Medulla oblongata (tissue), 1 donor: Measurements from ENCODE around the gene TNFRSF12A.
A peak's percentile ranks its signal among the peaks of the same experiment; 100 is the strongest.

Experiments
- DNase-seq: peaks from one replicate; pipeline ENCODE4 v3.0.0-alpha.2; 2015; ENCODE audit errors: extremely low spot score

TNFRSF12A gene

DNA sequence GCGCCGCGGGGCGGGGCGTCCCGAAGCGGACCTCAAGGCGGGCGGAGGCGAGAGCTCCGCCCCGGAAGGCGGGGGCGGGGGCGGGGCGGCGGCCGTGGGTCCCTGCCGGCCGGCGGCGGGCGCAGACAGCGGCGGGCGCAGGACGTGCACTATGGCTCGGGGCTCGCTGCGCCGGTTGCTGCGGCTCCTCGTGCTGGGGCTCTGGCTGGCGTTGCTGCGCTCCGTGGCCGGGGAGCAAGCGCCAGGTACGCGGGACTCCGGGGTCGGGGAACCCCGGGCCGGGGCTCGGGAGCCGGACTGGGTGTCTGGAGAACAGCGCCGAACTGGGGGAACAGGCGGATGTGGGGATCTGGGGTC lies at the start of gene TNFRSF12A:
Gene TNFRSF12A, plus strand, starts transcription at position 122 of the 357 bp plus-strand sequence. Its CDS starts 30 bp downstream, at position 152.
- DNase-seq = peak; percentile 66

- DNase-seq = no peak
These were observed 49.6 kb upstream of the TNFRSF12A start for GRCh38 chr16:2970563-2970962.

DNA sequence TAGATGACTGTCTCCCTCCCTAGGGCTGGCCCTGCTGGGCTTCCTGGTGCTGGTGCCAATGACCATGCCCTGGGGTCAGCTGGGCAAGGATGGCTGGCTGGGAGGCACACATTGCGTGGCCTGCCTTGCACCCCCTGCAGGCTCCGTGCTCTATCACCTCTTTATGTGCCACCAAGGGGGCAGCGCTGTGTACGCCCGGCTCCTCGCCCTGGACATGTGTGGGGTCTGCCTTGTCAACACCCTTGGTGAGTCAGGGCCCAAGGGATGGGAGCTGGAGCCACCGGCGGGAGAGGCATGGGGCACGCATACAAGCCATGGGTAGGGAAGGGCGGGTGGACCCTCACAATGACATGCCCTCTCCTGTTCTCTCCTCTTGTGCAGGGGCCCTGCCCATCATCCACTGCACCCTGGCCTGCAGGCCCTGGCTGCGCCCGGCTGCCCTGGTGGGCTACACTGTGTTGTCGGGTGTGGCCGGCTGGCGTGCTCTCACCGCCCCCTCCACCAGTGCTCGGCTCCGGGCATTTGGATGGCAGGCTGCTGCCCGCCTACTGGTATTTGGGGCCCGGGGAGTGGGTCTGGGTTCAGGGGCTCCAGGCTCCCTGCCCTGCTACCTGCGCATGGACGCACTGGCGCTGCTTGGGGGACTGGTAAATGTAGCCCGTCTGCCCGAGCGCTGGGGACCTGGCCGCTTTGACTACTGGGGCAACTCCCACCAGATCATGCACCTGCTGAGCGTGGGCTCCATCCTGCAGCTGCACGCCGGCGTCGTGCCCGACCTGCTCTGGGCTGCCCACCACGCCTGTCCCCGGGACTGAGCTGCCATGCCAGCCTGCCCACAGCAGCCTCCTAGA lies 48.8 kb upstream of the TNFRSF12A start:
- DNase-seq = no peak

DNA sequence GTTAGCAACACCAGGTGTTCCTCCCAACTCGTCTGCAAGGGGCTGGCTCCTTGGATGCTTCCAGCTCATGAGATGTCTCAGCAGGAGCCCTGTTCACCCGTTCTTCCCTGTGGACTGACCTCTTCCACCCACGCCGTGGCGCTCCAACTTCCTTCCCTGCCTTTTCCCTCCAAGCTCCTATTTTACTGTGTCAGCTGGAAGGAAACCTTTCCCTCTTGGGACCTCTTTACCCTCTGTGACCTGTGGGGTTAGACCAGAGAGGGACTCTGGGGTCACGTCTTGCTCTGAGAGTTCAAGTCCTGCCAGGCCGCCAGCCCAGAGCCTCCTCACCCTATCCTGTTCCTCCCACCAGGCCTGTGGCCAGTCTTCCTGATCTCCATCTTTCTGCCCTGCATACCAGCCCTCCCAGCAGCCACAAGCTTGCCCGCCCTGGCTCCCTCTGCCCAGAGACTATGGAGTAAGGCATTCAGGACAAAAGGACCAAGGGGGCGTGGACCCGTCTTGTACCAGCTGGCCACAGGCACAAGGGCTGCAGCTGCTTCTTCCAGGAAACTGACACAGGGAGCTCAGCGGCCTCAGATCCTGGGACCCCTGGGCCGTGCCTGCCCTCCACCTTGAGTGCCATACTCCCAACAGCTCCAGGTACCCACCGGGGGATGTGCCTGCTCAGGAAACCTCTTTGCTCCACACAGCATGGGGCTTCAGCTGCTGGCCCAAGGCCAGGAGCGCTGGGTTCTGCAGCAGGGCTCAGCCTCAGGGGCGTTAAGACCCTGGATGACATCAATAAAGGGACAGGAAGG lies 48.0 kb upstream of the TNFRSF12A start:
- peak; percentile 44 for DNase-seq

- DNase-seq = peak; percentile 83
These were observed 47.1 kb upstream of the TNFRSF12A start for GRCh38 chr16:2973093-2973492.

GRCh38 chr16:2973605-2974318 lies 46.4 kb upstream of the TNFRSF12A start:
- peak; percentile 38 for DNase-seq

- no peak for DNase-seq
These were observed 45.7 kb upstream of the TNFRSF12A start for GRCh38 chr16:2974319-2975056.

GRCh38 chr16:2975161-2975795 lies 44.9 kb upstream of the TNFRSF12A start:
- DNase-seq = no peak

- peak; percentile 45 for DNase-seq
These were observed 44.0 kb upstream of the TNFRSF12A start for GRCh38 chr16:2976201-2976600.

DNA sequence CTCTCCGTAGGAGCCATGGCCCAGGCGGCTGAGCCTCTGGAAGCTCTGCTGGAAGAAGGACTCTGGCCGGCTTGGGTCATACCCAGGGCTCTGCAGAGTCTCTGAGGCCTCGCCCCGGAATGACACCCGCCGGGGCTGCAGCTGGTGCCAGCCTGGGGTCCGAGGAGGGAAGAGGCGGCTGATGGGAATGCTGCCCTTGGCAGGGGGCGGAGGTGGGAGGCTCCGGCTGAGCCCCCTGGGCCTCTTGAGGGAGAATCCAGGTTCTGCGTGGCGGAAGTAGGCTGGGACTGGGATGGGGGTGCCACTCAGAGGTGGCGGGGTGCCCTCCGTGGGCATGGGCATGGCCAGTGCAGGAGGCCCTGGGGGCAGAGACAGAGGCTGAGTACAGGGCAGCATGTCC lies 43.5 kb upstream of the TNFRSF12A start:
- DNase-seq = no peak

GRCh38 chr16:2977440-2977839 lies 42.7 kb upstream of the TNFRSF12A start:
- DNase-seq = peak; percentile 57

DNA sequence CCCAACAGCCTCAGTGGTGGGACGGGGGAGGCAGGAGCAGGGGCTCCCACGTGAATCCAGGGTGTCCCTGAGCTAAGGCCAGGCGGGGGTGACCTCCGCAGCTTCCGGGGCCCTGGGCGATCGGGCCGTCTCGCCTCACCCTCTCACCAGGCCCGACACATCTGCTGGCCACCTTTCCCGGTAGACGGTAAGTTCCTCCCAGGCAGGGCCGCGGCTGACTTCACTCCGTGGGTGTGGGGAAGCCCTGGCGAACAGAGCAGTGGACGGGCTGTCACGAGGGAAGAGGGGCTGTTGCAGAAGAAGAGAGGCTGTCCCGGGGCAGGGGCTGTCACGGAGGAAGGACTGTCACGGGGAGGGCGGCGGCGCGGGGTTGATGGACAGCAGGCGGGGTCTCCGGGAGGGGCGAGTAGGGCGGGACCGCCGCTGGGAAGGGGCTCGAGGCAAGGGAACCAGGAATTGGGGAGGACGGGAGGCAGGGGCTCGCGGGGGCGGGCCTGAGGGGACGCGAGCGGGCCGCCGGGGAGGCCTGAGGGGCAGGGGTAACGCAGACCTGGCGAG lies 40.4 kb upstream of the TNFRSF12A start:
- DNase-seq = no peak

- DNase-seq = peak; percentile 92
These were observed 39.7 kb upstream of the TNFRSF12A start, which contains the start of gene PKMYT1 for GRCh38 chr16:2980227-2981176. PKMYT1 (minus strand) TSS chr16:2980446; CDS start chr16:2979657, 789 bp downstream.

DNA sequence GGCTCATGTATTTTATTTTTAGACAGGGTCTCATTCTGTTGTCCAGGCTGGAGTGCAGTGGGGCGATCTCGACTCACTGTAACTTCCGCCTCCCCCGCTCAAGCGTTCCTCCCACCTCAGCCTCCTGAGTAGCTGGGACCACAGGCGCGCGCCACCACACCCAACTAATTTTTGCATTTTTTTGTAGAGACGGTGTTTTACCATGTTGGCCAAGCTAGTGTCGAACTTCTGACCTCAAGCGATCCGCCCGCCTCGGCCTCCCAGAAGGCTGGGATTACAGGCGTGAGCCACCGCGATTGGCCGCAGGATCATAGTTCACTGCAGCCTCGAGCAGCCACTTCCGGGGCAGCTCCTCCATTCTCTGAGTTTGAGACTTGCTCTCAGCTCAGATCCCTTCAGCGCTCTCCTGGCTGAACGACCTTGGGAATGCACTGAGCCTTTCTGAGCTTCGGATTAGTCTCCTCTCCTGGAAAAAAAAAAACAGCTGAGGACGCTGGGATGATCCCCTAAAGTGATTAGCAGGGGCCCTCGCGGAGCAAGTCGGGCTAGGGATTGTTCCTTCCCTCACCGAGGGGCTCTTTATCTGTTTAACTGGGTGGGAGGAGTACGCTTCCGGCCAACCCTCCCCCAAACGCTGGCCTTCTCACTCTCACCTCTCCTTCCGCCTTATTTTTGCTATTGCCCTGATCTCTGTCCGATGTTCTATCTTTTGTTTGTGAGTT lies 38.8 kb upstream of the TNFRSF12A start:
- DNase-seq = no peak

GRCh38 chr16:2981899-2982250 lies 38.3 kb upstream of the TNFRSF12A start:
- no peak for DNase-seq

GRCh38 chr16:2982402-2982801 lies 37.8 kb upstream of the TNFRSF12A start:
- no peak for DNase-seq

DNA sequence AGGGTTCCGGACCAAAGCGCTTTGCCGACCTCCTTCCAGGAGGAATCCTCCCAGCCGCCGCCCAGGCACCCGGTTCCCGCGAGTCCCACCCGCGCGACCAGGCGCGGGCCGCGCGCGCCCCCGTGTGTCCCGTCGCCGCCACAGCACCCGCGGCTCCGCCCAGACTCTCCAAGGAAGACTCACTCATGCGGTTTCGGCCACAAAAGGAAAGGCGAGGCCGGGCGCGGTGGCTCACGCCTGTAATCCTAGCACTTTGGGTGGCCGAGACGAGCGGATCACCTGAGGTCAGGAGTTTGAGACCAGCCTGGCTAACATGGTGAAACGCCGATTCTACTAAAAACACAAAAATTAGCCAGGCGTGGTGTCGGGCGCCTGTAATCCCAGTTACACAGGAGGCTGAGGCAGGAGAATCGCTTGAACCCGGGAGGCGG lies 36.4 kb upstream of the TNFRSF12A start:
- DNase-seq = peak; percentile 85

- no peak for DNase-seq
These were observed 34.7 kb upstream of the TNFRSF12A start for GRCh38 chr16:2985462-2985861.

GRCh38 chr16:2985893-2986355 lies 34.2 kb upstream of the TNFRSF12A start:
- DNase-seq = no peak
